Pulmonary artery endothelial cell (primary cell): ENCODE measurements around the gene THRA. TPM values are rescaled to one million over a fixed set of nuclear protein-coding genes. Genes with fewer than 3 reads are reported as not detected.

Experiments
- DNase-seq: peaks from one replicate; pipeline ENCODE4 v3.0.0-alpha.2; 2011; ENCODE audit warnings: low read depth, low spot score
- total RNA-seq: library from RNA; depleted of rRNA; stranded (reverse); fragments of >200 nt; gene quantifications from 2 replicates; pipeline ENCODE4 v1.2.3, GENCODE V29; 2014

Gene THRA
- total RNA-seq, 1 donor from 2014 or later = 14.2 TPM

DNA sequence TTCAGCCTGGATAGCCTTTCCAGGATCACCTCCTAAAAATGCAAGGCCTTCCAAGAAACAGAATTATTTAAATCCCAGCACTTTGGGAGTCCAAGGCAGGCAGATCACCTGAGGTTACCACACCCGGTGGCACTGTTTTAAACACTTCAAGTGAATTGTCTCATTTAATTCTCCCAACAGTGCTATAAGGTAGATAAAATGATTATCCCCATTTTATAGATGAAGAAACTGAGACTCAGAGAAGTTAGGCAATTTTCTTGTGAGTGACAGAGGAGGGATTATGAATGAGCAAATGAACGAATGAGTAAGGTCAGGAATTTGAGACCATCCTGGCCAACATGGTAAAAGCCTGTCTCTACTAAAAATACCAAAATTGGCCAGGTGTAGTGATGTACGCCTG lies 16.8 kb downstream of the THRA start:
- no peak for DNase-seq

DNA sequence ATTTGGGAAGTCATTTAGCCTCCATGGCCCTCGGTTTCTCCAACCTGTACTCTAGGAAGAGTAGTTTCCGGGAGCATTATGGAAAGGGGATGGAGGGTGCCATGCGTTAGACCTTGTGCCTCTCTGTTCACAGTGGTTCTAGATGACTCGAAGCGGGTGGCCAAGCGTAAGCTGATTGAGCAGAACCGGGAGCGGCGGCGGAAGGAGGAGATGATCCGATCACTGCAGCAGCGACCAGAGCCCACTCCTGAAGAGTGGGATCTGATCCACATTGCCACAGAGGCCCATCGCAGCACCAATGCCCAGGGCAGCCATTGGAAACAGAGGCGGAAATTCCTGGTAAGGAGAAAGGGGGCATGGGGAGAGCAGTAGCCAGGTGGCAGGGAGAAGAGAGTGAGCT lies 21.7 kb downstream of the THRA start:
- no peak for DNase-seq

DNA sequence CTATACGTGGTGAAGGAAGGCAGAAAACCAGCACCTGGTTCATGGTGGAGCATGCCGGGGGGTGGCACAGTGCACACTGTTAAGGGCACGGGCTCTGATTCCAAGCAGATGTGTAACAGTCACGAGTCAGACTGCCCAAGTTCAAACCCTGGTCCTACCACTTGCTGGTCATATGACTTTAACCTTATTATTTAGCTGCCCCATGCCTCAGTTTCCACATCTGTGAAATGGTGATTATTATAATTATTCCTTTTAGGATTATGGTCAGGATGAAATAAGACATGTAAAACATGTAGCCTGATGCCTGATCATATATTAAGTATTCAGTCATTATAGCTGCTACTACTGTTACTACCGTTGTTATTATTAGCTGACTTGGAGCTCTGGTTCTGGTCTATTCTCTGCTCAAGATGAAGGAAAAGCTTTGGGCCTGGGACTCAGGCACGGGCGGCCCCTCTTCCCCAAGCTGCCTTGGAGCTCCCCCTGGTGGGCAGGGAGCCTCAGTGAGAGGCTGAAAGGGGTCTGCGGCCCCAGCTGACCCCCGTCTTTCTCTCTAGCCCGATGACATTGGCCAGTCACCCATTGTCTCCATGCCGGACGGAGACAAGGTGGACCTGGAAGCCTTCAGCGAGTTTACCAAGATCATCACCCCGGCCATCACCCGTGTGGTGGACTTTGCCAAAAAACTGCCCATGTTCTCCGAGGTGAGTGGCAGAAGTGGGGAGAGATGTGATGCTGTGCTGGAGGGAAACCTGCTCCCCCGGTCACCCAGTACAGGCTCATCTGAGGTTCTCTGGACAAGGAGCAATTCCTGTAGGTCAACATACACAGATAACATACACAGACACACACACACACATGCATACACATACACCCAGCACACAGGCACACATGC lies 23.6 kb downstream of the THRA start:
- DNase-seq = no peak

DNA sequence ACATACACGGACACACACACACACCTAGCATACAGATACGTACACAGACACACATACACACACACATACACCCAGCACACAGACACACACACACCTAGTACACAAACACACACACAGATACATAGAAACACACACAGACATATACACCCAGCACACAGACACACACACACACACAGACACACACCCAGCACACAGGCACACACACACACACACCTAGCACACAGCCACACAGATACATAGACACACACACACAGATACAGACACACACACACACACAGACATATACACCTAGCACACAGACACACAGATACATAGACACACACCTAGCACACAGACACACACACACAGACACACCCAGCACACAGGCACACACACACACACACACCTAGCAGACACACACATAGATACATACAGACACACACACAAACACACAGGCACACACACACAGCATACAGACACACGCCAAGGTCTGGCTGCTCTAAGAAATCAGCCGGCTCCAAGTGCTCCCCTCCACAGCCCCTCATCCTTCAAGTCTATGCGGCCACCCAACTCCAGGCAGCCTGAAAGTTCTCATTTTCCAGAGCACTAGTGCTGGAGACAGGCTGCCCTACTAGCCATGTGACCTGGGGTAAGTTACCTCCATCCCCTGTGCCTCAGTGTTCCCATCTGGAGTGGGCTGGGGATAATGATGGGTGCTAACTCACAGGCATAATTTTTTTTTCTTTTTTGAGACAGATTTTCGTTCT lies 24.5 kb downstream of the THRA start:
- no peak for DNase-seq

DNA sequence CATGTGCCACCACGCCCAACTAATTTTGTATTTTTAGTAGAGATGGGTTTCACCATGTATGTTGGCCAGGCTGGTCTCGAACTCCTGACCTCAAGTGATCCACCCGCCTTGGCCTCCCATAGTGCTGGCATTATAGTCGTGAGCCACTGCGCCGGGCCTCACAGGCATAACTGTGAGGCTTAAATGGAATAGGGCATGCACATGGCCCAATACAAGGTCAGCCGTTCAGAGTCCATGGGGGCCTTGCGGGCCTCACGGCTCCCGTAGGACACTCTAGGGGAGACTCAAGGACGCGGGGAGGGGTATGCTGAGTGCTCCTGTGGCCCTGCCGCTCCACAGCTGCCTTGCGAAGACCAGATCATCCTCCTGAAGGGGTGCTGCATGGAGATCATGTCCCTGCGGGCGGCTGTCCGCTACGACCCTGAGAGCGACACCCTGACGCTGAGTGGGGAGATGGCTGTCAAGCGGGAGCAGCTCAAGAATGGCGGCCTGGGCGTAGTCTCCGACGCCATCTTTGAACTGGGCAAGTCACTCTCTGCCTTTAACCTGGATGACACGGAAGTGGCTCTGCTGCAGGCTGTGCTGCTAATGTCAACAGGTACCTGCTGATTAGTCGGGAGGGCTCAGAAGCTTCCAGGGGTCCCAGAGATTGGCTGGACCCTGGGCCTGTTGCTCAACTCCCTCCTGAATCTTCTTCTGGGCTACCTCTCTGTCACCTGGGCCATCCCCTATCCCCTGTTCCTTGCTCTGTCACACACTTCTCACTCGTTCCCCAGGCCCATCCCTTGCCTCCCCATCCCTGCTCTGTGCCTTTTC lies 25.3 kb downstream of the THRA start:
- DNase-seq = no peak

DNA sequence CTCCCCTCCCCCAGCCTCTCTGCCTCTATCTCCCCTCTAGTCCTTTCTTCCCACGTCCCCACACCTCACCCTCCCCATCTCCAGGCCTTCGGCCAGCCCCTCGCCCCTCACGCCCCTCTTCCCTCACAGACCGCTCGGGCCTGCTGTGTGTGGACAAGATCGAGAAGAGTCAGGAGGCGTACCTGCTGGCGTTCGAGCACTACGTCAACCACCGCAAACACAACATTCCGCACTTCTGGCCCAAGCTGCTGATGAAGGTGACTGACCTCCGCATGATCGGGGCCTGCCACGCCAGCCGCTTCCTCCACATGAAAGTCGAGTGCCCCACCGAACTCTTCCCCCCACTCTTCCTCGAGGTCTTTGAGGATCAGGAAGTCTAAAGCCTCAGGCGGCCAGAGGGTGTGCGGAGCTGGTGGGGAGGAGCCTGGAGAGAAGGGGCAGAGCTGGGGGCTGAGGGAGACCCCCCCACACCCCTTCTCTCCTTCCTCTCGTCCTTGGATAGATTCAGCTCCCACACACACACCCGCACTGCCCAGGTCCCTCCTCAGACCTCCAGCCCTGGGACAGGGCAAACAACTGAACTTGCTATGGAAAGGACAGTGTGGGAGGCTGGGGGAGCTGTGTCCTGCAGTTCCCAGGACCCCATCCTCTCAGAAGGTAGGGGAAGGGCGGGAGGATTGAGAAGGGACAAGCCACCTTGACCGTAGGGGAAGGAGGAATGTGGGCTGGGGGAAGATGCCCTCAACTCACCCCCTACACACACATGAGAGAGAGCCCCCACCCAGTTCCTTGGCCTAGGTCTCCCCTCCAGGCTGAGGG lies 26.5 kb downstream of the THRA start:
- no peak for DNase-seq

DNA sequence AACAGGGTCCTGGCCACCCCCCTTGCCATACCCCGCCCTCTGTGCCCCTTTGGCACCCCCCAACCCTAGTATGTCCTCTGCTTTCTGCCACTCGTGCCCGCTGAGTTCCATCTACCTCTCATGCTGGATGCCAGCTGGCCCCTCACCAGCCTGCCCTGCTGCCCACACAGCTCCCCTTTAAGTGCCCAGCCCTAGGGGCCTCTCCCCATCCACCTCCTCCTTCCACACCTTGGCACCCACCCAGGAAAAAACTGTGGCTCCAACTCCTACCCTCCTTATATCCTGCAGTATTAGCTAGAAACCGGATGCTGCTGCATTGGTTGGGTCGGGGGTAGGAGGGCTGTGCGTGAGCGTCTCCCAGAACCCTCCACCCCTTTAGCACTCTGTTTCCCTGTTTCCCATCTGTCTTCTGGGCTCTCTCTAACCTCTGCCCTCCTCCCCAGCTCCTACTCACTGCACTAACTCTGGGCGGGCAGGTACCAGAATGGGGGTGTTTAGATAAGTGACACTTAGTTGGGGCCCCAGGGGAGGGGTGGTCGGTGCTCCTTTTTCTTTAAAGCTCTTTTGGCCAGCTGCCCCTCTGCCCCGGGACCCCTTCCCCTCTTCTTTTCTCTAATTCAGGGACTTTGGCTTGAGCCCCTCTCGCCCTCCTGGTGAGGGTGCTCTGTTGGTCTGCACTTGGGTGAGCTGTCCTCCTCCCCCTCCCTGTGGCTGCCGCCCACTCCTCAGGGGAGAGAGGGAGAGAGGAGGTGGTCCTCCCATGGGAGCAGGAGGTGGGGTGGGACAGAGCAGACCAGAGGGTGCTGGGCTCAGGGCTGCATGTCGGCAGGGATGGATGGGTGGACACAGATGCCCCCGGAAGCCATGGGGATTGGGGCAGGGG lies 27.7 kb downstream of the THRA start:
- DNase-seq = no peak

DNA sequence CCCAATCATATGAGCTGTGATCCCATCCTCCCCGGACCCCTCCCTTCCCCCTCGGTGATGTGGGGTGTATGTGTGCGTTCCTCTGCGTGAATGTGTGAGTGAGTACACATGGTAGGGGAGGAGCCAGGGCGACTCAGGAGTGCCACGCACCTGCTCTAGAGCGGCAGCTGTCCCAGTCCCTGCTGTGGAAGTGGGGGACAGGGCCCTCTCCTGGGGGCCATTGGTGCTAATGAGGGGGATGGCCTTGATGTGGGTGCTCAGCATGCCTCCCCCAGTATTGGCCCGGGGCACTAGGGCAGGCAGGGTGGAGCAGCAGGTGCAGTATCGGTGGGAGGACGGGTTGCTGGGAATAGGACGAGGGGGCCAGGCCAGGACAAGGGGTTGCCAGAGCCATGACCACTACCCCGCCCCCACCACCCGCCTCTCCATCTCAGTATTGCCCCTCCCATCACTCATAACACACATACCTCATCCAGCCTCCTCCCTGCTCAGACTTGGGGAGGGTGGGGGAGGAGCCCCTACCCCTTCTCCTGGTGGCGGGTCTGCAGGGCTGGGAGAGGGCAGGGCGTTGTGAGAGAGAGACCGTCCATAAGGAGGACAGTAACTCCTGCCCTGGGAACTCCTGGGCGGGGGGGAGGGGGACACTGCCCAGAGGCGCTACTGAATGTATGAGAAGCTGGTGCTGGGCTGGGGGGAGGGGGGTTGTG lies 29.1 kb downstream of the THRA start:
- DNase-seq = no peak

DNA sequence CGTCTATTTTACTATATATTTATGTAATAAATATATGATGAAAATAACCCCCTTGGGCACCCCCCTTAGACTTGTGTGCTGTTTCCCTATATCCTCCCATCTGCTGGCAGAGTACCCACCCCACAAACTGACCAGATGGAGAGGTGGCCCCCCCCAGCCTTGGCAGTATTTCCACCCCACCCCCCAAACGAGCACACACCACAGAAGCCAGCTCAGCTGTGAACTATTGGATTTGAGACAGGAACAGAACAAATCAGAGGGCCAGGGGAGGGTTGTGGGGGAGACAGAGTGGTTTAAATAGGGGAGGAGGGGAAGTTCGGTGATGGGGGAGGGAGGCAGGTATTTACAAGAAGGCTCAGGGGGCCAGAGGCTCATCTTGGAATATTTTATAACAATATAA lies 29.8 kb downstream of the THRA start:
- DNase-seq = no peak

DNA sequence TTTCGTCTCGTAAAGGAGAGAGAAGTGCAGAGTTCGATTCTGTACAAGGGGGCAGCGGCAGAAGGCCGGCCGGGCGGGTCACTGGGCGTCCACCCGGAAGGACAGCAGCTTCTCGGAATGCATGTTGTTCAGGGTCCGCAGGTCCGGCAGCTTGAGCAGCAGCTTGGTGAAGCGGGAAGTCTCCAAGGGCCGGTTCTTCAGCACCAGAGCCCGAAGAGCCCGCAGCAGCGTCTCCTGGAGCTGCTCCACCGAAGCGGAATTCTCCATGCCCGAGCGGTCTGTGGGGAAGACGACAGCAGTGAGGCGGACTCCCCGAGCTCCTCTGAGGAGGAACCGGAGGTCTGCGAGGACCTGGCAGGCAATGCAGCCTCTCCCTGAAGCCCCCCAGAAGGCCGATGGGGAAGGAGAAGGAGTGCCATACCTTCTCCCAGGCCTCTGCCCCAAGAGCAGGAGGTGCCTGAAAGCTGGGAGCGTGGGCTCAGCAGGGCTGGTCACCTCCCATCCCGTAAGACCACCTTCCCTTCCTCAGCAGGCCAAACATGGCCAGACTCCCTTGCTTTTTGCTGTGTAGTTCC lies 30.3 kb downstream of the THRA start:
- DNase-seq = no peak

DNA sequence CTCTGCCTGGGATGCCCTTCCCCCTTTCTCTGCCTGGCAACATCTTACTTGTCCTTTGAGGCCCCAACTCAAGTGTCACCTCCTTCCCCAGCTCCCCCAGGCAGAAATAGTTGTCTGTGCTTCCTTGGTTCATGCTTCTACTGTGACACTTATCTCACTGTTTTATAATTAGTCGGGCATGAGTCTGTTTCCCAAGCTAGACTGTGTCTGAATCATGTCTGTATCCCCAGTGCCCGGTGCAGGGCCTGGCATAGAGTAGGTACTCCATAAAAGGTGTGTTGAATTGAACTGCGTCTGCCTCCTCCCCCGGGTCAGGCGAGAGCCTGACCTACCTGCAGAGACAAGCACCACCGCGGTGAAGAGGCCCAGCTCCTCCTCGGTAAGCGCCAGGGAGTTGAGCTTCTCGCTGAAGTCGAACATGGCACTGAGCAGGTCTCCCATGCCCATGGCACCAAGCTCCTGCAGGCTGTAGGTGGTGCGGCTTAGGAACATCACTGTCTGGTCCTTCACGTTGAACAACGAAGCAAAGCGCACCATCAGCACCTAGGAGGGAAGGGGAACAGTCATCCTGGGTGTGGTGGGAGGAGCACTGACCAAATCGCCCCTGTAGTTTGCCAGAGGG lies 30.9 kb downstream of the THRA start:
- no peak for DNase-seq

DNA sequence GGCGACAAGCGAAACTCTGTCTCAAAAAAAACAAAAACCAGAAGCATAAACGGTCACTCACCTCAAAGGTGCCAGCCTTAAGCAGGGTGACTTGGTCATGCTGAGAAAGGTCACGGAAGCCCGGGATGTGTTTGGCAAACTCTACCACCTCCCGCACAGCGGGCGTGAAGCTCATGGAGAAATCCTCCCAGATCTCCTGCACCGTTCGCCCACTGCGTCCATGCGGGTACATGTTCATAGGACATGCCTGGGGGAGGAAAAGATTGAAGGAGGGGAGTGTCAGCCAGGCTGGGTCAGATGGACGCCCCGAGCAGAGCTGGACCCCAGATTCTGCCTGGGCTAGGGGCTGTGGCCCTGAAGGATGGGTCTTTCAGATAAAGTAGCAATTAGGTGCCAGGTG lies 32.1 kb downstream of the THRA start:
- no peak for DNase-seq

DNA sequence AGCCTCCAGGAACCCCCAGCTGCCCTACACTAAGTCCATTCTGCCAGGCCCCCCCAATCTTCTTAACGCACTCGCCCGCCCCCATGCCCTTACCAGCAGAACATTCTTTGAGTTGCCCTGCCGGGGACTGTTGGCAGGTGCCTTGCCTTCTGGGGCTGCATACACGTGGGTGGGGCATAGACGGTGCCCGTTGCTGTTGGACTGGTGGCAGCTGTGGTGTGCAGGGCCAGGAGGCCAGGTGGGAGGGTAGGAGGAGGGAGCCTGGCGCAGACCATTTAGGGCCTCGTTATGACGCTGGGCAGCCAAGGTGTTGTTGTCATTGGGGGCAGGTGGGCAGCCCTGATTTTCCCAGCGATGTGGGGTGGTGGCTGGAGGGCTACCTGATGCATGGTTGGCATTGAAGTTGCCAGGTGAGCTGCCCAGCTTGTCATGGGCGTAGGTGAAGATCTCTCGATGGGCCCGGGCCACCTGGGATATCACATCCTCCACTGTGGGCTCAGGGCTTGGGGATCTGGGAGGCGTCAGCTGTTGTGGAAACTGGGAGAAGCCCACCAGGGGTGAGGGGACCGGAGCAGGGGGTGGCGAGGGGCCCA lies 32.7 kb downstream of the THRA start:
- no peak for DNase-seq

DNA sequence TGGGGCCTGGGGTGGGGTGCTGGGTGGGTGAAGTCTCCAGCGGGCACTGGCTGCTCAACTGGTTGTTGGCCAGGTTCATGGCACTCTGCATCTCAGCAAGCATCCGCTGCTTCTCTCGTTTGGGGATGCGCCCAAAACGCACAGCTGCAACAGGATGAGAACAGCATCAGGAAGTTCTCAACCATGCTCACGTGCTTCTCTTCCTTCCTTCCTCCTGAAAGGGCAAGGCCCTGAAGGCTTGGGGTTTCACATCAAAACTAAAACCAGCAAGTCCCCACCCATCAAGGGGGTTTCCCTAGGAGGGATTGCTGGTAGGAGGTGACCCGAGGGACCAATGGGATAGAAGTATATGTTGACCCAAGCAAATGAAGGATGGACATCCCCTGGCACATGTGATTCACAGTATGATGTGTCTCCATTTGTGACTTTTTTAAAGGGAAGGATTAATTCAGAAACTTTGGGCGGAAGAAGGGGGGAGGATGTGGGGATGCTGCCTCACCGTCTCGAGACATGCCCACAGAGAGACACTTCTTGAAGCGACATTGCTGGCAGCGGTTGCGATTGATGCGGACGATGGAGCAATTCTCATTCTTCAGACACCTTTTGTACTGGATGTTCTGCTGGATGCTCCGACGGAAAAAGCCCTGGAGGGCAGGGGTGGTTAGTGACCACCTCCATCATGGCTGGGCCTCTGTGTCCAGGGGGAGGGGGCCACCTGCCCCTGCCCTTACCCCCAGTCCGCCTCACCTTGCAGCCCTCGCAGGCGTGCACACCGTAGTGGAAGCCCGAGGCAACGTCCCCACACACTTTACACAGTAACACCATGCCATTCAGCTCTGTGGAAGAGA lies 33.4 kb downstream of the THRA start:
- DNase-seq = no peak

DNA sequence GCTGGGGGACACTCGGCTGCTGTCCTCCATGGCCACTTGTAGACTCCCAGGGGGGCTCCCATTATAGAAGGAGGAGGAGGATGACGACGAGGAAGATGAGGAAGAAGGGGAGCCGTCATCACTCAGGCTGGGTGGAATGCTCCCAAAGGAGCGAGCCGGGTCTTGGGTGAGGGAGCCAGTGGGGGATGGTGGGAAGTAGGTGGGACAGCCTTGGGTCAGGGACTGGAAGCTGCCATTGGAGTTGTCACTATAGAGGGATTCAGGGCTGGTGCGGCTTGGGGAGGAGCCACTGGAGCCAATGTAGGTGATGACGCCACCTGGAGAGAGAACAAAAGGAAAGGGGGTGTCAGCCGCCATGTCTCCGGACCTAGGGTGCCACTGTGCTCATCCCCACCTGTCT lies 34.3 kb downstream of the THRA start:
- no peak for DNase-seq

DNA sequence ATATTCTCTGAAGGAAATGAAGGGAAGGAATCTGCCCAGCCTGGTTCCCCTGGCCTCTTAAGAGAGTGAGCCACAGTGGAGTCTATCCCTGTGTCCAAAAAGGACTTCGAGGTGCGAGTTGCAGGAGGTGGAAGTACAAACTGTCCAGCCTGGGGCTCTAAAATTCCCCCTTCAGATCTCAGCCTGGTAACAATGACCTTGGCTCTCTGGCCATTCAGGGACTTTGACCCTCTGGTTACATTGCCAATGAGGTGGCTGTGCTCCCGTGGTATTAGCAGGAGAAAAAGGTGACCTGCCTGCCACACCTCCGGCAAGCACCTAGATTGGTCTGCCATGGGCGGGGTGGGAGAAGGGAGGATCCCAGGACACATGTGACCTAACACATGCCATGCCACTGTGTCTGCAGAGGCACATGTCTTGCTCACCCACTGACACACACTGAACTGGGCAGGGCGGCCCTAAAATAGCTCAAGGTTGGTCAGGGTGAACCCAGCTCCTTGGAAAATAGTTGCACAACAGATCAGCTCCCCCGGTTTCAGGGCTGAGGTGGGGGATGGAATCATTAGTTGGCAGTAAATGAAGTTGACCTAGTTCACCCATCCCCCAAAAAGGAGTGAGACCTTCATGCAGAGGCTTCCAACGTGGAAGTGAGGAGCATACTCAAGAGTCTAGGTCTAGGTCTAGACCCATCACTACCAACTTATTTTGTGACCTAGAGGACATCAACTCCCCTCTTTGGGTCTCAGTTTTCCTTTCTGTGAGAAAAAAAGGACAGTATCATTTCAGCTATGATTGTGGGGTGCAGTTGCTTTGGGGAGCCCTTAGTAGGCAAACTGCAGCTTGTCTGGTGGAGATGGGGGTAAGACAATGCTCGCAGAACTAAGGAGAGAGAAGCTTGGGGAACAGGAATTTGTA lies 35.4 kb downstream of the THRA start:
- DNase-seq = no peak
